ENCODE results near the gene LRRC74A.

Gene LRRC74A

GRCh38 chr14:76778546-76779215 lies 47.5 kb upstream of the LRRC74A start:
- H3K27ac ChIP-seq (ENCODE audit: low read depth, low read length): no peak overlapping the region
- H3K4me2 ChIP-seq (ENCODE audit: low read length): no peak overlapping the region
- H3K4me3 ChIP-seq (ENCODE audit: low read length): no peak overlapping the region
- no peaks in the 10 kb centered on the region for H3K4me1 ChIP-seq (ENCODE audit: control insufficient read depth, low read length)
- H3K9me2 ChIP-seq (replicated peaks; ENCODE audit: control insufficient read depth, low read length): no peaks in the 10 kb centered on the region
- H3K36me3 ChIP-seq (ENCODE audit: control insufficient read depth, low read length): peaks cover 11% of the 10 kb centered on the region
- no peaks in the 10 kb centered on the region for H3K9me3 ChIP-seq (ENCODE audit: control insufficient read depth, insufficient read depth, low read length)
- no peaks in the 10 kb centered on the region for H3K79me2 ChIP-seq (ENCODE audit: control insufficient read depth, low read length)
- H4K20me1 ChIP-seq (ENCODE audit: control insufficient read depth, insufficient read depth, low read depth, low read length): no peaks in the 10 kb centered on the region
- TF ChIP-seq, protein P1, sequence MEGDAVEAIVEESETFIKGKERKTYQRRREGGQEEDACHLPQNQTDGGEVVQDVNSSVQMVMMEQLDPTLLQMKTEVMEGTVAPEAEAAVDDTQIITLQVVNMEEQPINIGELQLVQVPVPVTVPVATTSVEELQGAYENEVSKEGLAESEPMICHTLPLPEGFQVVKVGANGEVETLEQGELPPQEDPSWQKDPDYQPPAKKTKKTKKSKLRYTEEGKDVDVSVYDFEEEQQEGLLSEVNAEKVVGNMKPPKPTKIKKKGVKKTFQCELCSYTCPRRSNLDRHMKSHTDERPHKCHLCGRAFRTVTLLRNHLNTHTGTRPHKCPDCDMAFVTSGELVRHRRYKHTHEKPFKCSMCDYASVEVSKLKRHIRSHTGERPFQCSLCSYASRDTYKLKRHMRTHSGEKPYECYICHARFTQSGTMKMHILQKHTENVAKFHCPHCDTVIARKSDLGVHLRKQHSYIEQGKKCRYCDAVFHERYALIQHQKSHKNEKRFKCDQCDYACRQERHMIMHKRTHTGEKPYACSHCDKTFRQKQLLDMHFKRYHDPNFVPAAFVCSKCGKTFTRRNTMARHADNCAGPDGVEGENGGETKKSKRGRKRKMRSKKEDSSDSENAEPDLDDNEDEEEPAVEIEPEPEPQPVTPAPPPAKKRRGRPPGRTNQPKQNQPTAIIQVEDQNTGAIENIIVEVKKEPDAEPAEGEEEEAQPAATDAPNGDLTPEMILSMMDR (IDR thresholded peaks at IDR 0.05; ENCODE audit: low read depth, low read length, poor library complexity, severe bottlenecking): no peak
- TF ChIP-seq EZH2phosphoT487 (IDR thresholded peaks at IDR 0.05; ENCODE audit: borderline replicate concordance, low read length): no peak
- no peaks in the 10 kb centered on the region for H3K27me3 ChIP-seq (ENCODE audit: control insufficient read depth, low read length)
- no peaks in the 10 kb centered on the region for H3F3A ChIP-seq (ENCODE audit: control insufficient read depth, insufficient read depth)

- Histone ChIP-seq H3K4me2 (ENCODE audit: low read length) (no peak overlapping the region), H3K9me3 (ENCODE audit: control insufficient read depth, insufficient read depth, low read length) (no peaks in the 10 kb centered on the region), H3K4me1 (ENCODE audit: control insufficient read depth, low read length) (no peaks in the 10 kb centered on the region), H4K20me1 (ENCODE audit: control insufficient read depth, insufficient read depth, low read depth, low read length) (no peaks in the 10 kb centered on the region), H3F3A (ENCODE audit: control insufficient read depth, insufficient read depth) (no peaks in the 10 kb centered on the region), H3K9me2 (replicated peaks; ENCODE audit: control insufficient read depth, low read length) (no peaks in the 10 kb centered on the region), H3K36me3 (ENCODE audit: control insufficient read depth, low read length) (peaks cover 17% of the 10 kb centered on the region), H3K79me2 (ENCODE audit: control insufficient read depth, low read length) (no peaks in the 10 kb centered on the region), H3K4me3 (ENCODE audit: low read length) (no peak overlapping the region), H3K27me3 (ENCODE audit: control insufficient read depth, low read length) (no peaks in the 10 kb centered on the region), H3K27ac (ENCODE audit: low read depth, low read length) (no peak overlapping the region)
- no peak for TF ChIP-seq EZH2phosphoT487 (IDR thresholded peaks at IDR 0.05; ENCODE audit: borderline replicate concordance, low read length)
- TF ChIP-seq, protein P1 (IDR thresholded peaks at IDR 0.05; ENCODE audit: low read depth, low read length, poor library complexity, severe bottlenecking): no peak
Observed at GRCh38 chr14:76779221-76780057, 46.8 kb upstream of the LRRC74A start.

DNA sequence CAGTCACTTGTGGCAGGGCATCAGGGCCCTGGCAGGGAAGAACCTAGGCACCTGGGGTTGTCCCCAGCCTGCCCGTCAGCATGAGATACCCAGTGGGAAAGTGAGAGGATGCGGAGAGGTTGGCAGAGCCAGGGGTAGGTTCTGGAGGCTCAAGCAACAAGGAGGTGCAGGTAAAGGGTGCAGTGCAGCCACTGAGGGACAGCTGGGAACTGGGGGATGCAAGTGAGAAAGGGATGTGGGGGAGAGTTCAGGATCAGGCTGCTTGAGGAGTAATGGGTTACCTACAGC lies 46.2 kb upstream of the LRRC74A start:
- H3K9me3 ChIP-seq (ENCODE audit: control insufficient read depth, insufficient read depth, low read length): no peaks in the 10 kb centered on the region
- H3K4me1 ChIP-seq (ENCODE audit: control insufficient read depth, low read length): no peaks in the 10 kb centered on the region
- H3F3A ChIP-seq (ENCODE audit: control insufficient read depth, insufficient read depth): no peaks in the 10 kb centered on the region
- no peaks in the 10 kb centered on the region for H3K79me2 ChIP-seq (ENCODE audit: control insufficient read depth, low read length)
- no peak overlapping the region for H3K4me3 ChIP-seq (ENCODE audit: low read length)
- no peak overlapping the region for H3K4me2 ChIP-seq (ENCODE audit: low read length)
- H3K9me2 ChIP-seq (replicated peaks; ENCODE audit: control insufficient read depth, low read length): no peaks in the 10 kb centered on the region
- H4K20me1 ChIP-seq (ENCODE audit: control insufficient read depth, insufficient read depth, low read depth, low read length): no peaks in the 10 kb centered on the region
- H3K27ac ChIP-seq (ENCODE audit: low read depth, low read length): no peak overlapping the region
- H3K27me3 ChIP-seq (ENCODE audit: control insufficient read depth, low read length): no peaks in the 10 kb centered on the region
- H3K36me3 ChIP-seq (ENCODE audit: control insufficient read depth, low read length): peaks cover 21% of the 10 kb centered on the region
- TF ChIP-seq, protein P1 (IDR thresholded peaks at IDR 0.05; ENCODE audit: low read depth, low read length, poor library complexity, severe bottlenecking): no peak
- TF ChIP-seq EZH2phosphoT487 (IDR thresholded peaks at IDR 0.05; ENCODE audit: borderline replicate concordance, low read length): no peak

All from DOHH2 (cell line).